Stimulated activated CD4-positive, alpha-beta T cell treated with anti-CD3 and anti-CD28 coated beads, TNF-alpha, amount 100 ng/mL, for 4 hours (primary cell): ENCODE measurements around the gene TMEM191B.
"Not testable (repeated sequence)": the region's sequence is repeated elsewhere in the genome, so short reads cannot be mapped to it uniquely, and the experiment has no call there.

Experiments
- DNase-seq, 3 experiments: peaks; one replicate each; pipeline ENCODE4 v3.0.0-alpha.2; 2020; ENCODE audit warnings: low read depth in 3 of 3

Gene TMEM191B

DNA sequence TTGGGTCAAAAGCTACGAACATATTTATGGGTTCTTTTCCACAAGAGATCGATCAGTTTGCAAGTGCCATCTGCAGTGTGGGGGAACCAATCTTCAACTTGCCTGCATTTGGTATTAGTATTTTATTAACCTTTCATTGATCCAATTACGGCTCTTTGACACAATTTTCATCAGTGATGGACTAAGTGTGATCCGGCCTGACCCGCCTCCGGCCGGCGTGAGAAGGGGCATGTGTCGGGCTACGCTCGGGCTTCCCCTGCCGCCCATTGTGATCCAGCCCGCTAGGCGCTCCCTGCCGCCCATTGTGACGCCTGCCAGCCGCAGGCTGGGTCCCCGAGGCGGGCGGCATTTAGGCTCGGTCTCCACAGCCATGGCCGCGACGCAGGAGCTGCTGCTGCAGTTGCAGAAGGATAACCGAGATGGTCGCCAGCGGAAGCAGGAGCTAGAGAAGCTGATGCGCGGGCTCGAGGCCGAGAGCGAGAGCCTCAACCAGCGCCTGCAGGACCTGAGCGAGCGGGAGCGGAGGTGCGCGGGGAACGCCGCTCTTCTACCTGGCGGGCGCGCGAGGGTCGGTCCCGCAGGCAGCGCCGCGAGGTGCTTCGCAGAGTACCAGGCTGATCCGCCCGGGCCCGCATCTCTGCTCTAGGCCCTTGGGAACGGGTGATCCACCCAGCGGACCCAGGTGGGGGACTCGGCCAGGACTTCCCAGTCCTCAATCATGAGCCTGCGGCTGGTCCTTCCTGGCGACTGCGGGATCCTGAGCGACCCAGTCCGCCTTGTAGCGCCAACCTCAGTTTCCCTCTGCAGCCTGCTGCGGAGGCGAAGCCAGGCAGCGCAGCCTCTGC is at the start of gene TMEM191B:
Gene TMEM191B, plus strand, starts transcription at position 51 of the 845 bp plus-strand sequence. Its CDS starts 179 bp downstream, at position 230.
- DNase-seq = not testable (repeated sequence)

DNA sequence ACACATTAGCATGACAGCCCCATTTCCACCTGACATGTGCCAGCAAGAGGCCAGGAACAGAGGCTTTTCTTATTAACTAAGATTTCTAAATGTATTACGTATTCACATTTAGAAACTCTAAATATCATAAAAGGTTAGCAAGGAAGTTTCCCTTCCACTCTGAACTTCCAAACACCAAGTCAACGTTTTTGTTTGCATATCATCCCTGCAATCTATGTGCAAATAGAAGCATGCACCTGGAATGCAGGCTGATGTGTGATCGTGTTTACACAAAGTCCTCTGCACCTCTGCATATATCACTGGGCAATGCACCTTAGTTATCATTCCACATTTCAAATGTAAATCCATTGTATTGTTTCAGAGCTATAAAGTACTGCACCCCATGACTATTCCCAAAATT is 31.4 kb upstream of the TMEM191B start:
- not testable (repeated sequence) for DNase-seq

DNA sequence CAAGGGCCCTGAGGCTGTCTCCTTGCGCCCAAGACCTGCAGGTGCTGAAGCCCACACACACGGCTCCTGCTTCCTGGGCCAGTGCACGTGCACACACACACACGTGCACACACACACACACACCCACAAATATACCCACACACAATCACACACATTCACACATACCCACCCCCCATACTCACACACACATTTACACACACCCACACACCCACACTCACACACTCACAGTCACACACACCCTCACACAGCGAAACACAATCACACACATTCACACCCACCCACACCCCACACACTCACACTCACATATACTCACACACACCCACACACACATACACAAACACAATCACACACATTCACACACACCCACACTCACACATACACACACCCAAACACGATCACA is 16.3 kb upstream of the TMEM191B start:
- DNase-seq = not testable (repeated sequence)

DNA sequence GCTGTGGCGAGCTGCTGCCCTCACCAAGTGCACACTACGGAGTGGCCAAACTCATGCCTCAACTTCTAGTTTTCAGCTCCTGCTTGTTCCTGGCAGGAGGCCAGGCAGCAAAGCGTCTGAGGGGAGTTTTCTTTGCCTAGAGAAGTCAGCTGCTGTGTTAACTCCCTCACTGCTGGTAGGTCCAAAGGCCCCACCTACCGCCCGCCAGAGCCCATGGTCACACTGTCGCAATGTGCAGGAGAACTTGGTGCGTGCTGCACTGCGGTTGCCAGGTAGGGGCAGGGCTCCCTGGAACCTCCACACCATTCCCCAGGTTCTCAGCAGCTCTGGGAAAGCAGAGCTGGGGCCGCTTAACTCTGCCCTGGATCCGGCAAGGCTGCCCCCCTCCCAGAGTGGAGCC is 15.2 kb upstream of the TMEM191B start:
- not testable (repeated sequence) for DNase-seq

DNA sequence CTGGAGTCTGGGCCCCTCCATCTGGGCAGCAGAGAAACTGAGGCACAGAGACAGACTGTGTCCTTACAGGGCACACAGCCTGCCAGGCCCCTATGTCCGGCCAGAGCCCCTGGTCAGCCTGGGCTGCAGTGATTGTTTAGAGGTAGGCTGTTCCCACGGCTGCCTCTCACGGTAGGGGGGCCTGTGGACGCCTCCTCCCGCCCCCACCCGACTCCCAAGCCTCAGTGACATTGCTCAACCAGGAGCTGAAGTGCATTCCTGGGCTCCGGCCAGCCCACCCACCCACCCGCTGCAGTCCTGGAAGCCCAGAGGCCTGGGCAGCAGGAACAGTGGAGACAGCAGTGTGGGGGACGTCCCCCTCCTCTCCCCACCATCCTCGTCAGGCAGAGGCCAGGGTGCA is 14.1 kb upstream of the TMEM191B start:
- DNase-seq = not testable (repeated sequence)

DNA sequence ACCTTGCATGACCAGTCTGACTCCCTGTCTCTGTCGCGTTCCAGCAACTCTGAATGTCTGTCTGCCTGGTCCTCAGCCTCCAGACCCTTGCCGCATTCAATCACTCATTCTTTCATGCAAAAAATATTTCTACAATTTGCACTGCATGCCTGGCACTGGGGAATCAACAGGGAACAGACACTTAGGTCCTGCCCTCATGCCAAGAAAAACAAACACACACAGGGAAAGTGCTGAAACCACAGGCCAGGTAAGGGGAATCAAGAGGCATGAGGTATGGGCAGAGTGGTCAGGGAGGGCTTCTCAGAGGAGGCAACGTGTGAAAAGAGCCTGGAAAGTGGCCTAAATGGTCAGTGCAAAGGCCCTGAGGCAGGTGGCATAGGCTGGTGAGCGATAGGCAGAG is 9.5 kb upstream of the TMEM191B start, which contains the start of gene GGTLC3:
Gene GGTLC3, minus strand, starts transcription at position 101 of the 400 bp plus-strand sequence. CDS start 264 bp downstream, outside the sequence.
- not testable (repeated sequence) for DNase-seq

DNA sequence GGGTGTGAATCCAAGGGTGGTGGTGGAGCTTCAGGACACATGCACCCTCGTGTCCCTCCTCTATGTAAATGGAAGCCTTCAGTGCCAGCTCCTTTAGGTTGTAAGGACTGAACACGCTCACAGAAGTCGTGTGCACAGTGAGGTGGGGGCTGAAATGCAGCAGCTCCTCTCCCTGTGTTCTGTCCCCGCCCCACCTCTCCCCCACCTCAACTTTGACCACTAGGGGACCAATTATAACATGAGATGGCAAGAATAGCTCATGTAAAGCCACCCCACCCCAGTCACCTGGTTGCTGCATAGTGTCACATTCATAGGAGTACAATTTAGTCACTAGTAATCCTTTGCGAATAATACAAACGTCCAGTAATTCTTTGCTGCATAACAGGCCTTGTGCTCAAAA is 4.8 kb upstream of the TMEM191B start:
- not testable (repeated sequence) for DNase-seq

DNA sequence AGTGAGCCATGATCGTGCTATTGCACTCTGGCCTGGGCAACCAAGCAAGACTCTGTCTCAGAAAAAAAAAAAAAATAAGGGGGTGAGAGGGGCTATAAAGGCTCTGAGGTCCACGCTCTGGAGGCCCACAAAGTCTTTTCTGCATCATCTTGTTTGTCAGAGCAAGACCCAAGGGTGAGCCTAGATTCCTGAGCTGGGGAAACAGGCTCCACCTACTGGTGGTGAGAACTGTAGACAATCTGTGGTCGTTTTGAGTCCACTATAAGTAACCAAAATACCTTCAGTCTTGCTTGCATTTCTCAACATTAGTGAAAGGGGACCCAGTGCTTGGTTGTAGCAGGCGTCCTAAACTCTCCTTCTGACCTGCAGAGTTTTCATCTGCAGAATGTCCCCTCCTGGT is 4.3 kb upstream of the TMEM191B start:
- not testable (repeated sequence) for DNase-seq

DNA sequence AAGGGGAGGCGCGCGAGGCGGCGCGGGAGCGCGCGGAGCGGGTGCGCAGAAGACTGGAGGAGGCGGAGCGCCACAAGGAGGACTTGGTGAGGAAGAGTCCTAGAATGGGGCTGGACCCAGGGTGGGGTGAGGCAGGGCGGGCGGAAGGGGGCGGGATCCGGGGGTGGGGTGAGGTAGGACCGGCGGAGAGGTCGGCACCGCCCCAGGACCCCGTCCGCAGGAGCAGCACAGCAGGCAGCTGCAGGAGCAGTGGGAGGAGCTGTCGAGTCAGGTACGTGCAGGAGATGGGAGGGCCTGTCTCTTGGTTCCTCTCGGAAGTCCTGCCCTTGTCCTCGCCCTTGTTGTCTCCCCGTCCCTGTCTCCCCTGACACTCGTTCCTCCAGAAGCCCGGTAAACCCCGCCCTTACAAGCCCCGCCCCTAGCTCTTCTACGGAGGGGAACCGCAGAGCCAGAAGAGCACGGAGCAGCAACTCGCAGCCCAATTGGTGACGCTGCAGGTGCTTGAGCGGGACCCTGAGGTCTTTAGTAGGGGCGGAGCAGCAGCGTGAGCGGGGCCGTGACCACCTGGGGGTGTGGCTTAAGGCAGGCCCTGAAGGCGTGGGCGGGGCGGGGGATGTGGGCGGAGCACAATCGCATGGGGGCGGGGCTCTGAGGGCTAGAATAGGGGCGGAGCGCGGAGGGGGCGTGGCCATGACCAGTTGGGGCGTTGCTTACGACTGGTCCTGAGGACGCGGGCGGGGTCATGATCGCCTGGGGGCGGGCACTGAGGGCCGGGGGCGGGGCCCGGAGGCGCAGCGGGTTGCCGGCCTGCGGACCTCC is 1.2 kb downstream of the TMEM191B start:
- DNase-seq = peak; percentile 91 to 95 (median 94)

DNA sequence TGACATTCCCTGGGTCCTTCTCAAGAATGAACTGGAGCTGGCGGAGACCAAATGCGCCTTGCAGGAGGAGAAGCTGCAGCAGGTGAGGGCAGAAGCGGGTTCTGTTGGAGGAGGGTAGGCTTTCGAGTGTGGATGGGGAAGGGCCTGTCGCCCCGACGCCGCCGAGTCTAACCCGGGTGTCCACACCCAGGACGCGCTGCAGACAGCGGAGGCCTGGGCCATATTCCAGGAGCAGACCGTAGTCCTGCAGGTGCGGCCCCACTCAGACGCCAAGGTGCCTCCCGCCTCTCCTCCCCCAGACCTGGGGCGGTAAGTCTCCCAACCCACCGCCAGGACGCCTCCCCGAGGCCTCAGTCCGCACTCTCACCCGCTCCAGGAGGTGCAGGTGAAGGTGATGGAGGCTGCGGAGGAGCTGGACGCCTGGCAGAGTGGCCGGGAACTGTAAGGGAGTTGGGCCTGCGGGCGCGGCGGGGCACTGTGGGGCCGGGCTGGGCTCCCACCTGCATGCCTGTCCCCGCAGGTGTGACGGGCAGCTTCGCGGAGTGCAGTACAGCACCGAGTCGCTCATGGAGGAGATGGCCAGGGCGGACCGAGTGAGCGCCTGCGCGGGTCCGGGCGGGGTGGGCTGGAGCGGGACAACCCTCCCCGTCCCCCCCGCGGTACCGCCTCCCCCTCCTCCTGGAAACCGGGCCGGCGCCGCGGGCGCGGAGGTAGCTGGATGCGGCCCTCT is 2.0 kb downstream of the TMEM191B start:
- DNase-seq = not testable (repeated sequence)

DNA sequence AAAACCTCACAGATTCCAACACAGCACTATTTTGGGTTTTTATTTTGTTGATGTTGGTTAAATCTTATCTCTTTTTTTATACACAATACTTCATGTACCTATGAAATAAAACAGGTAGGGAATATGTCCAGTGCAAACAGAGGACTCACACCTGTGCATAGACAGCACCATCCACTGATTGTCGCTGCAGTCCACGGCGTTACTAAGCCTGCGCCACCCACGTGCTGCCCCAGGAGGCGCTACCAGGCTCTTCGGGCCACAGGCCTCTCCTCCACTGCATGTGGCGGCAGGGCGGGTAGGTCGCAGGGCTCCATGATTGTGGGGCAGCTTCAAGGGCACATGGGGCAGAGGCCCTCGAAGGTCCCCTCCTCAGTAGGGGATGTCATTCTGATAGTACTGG is 6.0 kb downstream of the TMEM191B start:
- not testable (repeated sequence) for DNase-seq

DNA sequence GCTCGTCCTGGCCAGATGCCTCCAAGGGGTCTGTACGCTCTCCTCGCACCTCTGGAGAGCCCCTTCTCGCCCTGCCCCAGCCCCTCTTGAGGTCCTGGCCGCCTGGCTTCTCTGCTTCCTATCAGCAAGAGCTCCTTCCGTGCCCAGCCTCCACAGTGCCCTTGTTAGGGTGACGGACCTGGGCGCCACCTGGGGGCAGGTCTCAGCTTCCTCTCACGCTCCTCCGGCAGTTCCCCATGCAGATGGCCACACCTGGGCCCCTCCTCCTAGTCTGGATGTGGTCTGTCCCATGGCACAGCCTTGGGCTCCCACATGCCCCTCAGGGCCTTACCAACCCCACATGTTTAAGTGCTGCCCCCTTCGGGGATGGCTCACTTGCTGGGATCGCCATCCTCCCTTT is 6.7 kb downstream of the TMEM191B start:
- not testable (repeated sequence) for DNase-seq

DNA sequence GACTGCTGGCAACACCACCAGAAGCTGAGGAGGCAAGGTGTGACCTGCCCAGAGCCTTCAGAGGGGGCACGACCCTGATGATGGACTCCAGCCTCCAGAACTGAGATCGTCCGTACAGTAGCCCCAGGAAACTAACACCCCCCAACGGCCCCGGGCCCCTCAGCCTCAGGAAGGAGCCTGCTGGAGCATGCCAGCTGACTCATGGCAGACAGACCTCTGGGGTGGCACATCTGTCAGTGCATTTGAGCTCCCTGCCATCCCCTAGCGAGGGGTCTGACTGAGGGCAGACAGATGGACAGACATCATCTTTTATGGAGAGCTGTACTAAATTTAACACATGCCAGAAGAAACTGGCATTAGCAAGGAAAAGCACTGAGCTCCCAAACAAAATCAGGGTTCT is 12.4 kb downstream of the TMEM191B start:
- DNase-seq = not testable (repeated sequence)

DNA sequence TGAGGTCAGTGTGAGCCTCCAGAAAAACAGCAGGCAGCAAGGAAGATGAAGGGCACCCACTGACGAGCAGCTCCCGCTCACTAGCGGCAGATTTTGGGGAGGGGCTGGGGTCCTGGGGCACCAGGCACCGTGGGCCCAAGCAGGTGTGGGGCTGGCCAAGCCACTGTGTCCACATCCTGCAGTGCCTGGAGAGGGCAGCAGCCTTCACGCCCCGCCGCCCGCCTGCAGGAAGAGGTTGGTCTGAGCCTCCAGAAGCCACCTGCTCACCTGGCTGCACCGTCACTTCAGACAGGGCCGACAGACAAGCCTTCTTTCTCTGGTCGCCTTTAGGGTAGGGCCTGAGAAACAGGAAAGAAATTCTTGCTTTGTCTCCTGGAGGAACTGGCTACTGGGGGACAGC is 15.8 kb downstream of the TMEM191B start:
- DNase-seq = not testable (repeated sequence)

DNA sequence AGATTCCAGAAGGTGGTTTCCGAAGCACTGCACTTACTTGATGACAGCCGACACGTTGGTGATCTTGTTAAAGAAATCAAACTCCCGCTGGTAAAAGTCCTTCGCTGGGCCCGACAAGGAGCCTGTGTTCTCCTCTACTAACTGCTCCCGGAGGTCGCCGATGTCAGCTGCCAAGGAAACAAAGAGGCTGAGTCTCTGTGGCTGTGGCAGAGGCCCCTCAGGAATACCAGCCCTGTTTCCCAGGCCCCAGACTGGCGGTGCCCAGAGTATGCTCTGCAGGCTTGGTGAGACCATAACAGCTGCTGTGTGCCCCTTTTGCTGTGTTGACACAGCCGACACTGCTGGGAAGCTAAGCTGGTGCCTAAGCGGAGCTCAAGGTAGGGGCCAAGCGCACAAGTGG is 17.0 kb downstream of the TMEM191B start:
- not testable (repeated sequence) for DNase-seq

DNA sequence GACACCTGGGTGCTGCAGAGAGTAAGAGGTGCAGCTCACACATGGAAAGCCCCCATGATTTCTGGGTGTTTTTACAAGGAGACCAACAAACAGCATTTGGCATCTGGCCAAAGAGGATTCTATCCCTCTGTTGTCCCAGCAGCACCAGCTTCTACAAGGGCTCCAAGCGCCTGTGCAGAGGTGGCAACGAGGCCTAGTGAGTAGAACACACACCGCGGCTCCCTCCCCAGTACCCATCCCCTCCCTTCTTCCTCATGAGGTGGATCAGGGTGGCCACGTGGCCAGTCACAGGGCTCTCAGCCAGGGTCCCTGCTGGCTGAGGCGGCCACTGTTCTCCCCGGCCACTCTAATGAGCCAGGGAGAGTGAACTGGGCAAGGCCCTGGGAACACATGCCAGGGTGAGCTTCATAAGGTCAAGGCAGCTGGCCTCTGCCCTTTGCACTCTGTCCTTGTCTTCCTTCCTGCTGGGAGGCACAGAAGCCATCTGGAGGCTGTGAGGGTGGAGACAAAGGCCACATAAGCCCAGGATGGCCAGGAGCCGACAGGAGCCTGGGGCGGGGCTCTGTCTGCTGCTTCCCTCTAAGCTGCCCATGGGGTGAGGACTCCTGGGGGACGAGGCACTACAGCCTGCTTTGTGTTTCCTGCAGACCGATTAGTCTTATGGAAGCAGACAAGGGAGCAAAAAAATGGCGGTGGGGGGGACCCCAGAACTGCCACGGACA is 22.0 kb downstream of the TMEM191B start:
- not testable (repeated sequence) for DNase-seq

DNA sequence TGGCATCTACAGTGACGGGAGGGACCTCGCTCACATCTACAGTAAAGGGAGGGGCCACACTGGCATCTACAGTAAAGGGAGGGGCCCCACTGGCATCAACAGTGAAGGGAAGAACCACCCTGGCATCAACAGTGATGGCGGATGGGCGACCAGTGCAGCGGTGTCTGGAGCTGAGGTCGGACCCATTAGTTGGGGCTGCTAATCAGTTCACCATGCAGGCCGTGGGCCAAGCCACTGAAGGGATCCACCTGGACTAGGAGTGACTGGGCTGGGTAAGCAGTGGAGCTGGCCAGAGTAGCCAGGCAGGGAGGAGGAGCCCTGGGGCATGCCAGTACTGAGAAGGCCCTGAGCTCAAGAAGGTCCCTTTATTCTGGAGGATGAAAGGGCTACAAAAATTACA is 23.4 kb downstream of the TMEM191B start:
- not testable (repeated sequence) for DNase-seq

DNA sequence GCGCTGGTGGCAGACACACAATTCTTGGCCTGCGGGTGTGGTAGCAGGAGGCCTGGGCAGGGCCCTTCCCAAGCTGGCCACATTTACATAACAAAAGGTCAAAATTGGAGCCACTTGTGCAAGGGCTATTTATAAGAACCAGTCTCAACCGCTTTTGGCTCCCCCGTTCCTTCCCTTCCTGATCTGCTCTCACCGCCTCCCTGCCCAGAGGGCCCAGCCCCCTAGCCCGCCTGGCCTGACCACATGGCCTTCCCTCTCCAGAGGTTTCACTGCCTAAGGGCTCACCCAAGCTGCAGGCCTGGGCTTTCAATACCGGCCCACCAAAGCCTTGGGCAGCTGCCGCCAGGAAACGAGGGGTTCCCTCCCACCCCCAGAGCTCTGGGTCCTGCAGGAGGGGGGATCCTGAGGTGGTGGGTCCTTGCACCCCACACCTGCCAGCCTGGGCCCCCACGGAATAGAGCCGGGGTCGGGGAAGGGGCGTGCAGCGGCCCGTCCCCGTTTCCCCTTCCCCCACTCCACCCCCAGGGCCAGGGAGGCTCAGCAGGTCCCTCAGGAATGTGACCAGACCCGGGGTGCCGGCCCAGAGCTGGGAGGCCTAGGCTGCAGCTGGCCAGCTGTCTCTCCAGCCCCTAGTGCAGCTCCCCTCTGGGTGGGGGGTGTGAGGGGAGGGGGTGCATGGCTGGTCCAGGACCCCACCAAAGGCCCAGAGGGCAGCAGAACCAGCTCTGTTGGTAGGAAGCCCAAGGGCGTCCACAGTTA is 25.4 kb downstream of the TMEM191B start:
- DNase-seq = not testable (repeated sequence)

DNA sequence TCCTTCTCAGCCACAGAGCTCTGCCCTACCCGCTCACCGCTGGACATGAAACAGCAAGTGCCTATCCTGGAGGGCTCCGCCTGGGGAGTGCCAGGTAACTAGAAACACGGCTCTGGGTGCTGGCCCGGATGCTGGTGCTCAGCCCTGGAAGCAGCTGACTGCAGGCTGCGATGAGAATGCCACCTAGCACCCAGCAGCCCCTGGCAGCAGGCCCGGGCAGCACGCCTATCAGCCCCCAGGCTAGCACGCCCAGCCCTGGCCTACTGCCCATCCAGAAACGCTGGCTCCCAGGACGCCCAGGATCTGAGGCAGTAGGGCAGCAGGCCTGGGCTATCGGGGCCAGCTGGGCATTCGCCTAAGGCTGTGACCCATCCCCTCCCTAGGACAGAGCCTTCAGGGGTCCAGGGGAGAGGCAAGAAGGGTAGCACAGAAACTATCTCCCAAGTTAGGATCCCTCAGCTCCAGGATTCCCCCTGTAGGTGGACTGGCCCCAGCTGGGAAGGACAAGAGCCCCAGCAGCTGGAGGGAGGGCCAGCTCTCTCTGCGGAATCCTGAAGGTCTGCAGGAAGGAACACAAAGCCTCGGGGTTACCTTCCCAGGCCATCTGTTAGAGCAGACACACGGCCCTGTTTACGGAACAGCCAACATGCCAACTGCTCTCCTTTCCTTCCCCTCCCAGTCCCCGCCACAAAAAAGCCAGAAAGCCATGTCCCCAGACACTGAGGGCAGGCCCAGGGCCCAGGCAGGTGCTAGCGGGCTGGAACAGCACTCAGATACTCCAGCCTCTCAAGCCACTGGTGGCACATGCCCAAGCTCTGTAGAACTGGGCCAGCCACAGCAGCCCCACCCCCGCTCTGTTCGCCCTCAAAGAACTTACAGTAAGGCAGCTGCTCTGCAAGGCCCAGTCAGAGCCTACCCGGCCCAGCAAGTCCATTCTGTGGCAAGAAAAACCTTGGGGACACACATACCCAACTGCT is 27.0 kb downstream of the TMEM191B start:
- DNase-seq = not testable (repeated sequence)
